ENCODE results near the gene SRP54. TPM values are rescaled to one million over a fixed set of nuclear protein-coding genes. Genes with fewer than 3 reads are reported as not detected.
"Not testable (repeated sequence)": the region's sequence is repeated elsewhere in the genome, so short reads cannot be mapped to it uniquely, and the experiment has no call there.

Gene SRP54
- total and polyA plus RNA-seq, 12 donors: 17.7 to 143 (median 56.5) TPM

GRCh38 chr14:35034440-35034833 lies 51.6 kb downstream of the SRP54 start:
- no peaks in the 10 kb centered on the region for H3K27me3 ChIP-seq
- H3K27ac ChIP-seq: no peak overlapping the region
- intact Hi-C loops (cut with DNase I): no loop called here
- WGBS, 4 donors: 89 to 98% (median 93%) methylated on average over 3 to 5 of the region's 5 CpGs
- H3K9me3 ChIP-seq (replicated peaks in 1 of 3): peaks cover 0 to 11% (median 0%) of the 10 kb centered on the region in 3 donors
- no peak overlapping the region for H3K4me3 ChIP-seq
- H3K36me3 ChIP-seq (replicated peaks in 1 of 2): peaks cover 0 to 12% of the 10 kb centered on the region in 2 donors
- TF ChIP-seq POLR2A (IDR thresholded peaks at IDR 0.05): no peak
- TF ChIP-seq, protein P1, sequence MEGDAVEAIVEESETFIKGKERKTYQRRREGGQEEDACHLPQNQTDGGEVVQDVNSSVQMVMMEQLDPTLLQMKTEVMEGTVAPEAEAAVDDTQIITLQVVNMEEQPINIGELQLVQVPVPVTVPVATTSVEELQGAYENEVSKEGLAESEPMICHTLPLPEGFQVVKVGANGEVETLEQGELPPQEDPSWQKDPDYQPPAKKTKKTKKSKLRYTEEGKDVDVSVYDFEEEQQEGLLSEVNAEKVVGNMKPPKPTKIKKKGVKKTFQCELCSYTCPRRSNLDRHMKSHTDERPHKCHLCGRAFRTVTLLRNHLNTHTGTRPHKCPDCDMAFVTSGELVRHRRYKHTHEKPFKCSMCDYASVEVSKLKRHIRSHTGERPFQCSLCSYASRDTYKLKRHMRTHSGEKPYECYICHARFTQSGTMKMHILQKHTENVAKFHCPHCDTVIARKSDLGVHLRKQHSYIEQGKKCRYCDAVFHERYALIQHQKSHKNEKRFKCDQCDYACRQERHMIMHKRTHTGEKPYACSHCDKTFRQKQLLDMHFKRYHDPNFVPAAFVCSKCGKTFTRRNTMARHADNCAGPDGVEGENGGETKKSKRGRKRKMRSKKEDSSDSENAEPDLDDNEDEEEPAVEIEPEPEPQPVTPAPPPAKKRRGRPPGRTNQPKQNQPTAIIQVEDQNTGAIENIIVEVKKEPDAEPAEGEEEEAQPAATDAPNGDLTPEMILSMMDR (IDR thresholded peaks at IDR 0.05): no peak
- DNase-seq: no peak
- no peaks in the 10 kb centered on the region for H3K4me1 ChIP-seq (replicated peaks in 1 of 2)

DNA sequence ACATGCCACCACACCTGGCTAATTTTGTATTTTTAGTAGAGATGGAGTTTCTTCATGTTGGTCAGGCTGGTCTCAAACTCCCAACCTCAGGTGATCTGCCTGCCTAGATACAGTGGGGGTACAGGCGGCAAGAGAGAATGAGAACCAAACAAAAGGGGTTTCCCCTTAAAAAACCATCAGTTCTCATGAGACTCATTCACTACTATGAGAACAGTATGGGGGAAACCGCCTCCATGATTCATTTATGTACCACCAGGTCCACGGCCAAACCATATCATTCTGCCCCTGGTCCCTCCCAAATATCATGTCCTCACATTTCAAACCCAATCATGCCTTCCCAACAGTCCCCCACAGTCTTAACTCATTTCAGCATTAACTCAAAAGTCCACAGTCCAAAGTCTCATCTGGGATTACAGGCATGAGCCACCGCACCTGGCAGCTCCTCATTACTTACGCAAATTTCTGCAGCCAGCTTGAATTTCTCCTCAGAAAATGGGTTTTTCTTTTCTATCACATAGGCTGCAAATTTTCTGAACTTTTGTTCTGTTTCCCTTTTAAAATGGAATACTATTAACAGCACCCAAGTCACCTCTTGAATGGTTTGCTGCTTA lies 52.3 kb downstream of the SRP54 start:
- H3K27me3 ChIP-seq; H3K27ac ChIP-seq; H3K4me3 ChIP-seq; H3K4me1 ChIP-seq (replicated peaks in 1 of 2); DNase-seq; intact Hi-C loops (cut with DNase I): not testable (repeated sequence)
- H3K36me3 ChIP-seq (replicated peaks in 1 of 2): peaks cover 0 to 10% of the 10 kb centered on the region in 2 donors
- H3K9me3 ChIP-seq (replicated peaks in 1 of 3): peaks cover 0 to 11% (median 0%) of the 10 kb centered on the region in 3 donors
- WGBS, 4 donors: 92 to 97% (median 94%) methylated on average over 5 of the region's 5 CpGs

DNA sequence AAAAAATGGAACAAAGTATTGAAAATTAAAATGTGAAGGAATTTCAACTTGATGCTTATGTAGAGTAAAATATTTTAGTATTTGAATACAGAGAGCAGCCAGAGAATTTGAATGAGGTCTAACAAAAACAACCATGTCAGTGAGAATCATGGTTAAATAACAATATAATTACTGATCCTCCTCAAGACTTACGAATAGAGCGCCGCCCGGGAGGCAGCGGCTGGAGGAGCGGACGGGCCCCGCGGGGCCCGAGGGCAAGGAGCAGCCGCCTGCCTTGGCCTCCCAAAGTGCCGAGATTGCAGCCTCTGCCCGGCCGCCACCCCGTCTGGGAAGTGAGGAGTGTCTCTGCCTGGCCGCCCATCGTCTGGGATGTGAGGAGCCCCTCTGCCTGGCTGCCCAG lies 55.5 kb downstream of the SRP54 start:
- 91 to 100% (median 93%) methylated on average over 1 to 11 of the region's 17 CpGs for WGBS, 4 donors

GRCh38 chr14:35042632-35043031 lies 59.8 kb downstream of the SRP54 start:
- no peaks in the 10 kb centered on the region for H3K27me3 ChIP-seq
- DNase-seq: no peak
- H3K27ac ChIP-seq: no peak overlapping the region
- H3K36me3 ChIP-seq (replicated peaks in 1 of 2): no peaks in the 10 kb centered on the region
- peaks cover 10 to 13% of the 10 kb centered on the region in 2 donors for H3K4me1 ChIP-seq (replicated peaks in 1 of 2)
- H3K9me3 ChIP-seq (replicated peaks in 1 of 3): no peaks in the 10 kb centered on the region
- no peak for TF ChIP-seq POLR2A (IDR thresholded peaks at IDR 0.05)
- TF ChIP-seq, protein P1 (IDR thresholded peaks at IDR 0.05): no peak
- H3K4me3 ChIP-seq: no peak overlapping the region
- intact Hi-C loops (cut with DNase I): no loop called here
- WGBS, 4 donors: 84 to 100% (median 90%) methylated on average over 2 to 3 of the region's 3 CpGs

More for the DNA sequence above, 55.5 kb downstream of the SRP54 start:
- intact Hi-C loops (cut with DNase I); H3K27me3 ChIP-seq; H3K27ac ChIP-seq; H3K4me1 ChIP-seq (replicated peaks in 1 of 2); DNase-seq; H3K36me3 ChIP-seq (replicated peaks in 1 of 2); H3K4me3 ChIP-seq: not testable (repeated sequence)
- peaks cover 0 to 11% (median 0%) of the 10 kb centered on the region in 3 donors for H3K9me3 ChIP-seq (replicated peaks in 1 of 3)

DNA sequence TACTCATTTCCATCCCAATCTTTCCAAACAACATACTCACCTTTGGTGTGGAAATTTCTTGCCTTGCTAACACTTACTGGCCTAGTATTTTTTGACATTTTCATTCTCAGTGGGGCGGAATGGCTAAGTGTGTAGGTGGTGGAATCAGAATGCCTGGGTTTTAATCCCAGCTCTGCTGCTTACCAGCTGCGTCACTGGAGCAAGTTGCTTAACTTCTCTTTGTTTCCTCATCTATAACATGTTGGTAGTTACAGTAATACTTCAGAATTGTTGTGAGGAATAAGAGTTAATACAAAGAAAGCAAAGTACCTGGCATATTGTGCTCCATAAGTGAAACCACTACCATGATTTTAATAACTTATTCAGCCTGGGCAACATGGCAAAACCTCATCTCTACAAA lies 60.3 kb downstream of the SRP54 start:
- DNase-seq: no peak
- intact Hi-C loops (cut with DNase I): no loop called here
- Histone ChIP-seq H3K4me3 (no peak overlapping the region), H3K27ac (no peak overlapping the region), H3K36me3 (replicated peaks in 1 of 2) (no peaks in the 10 kb centered on the region), H3K27me3 (no peaks in the 10 kb centered on the region), H3K4me1 (replicated peaks in 1 of 2) (peaks cover 14 to 17% of the 10 kb centered on the region in 2 donors), H3K9me3 (replicated peaks in 1 of 3) (no peaks in the 10 kb centered on the region)
- no peak for TF ChIP-seq POLR2A (IDR thresholded peaks at IDR 0.05)
- TF ChIP-seq, protein P1 (IDR thresholded peaks at IDR 0.05): no peak
- 94 to 98% (median 95%) methylated on average over 2 of the region's 2 CpGs for WGBS, 4 donors

All from adrenal gland (tissue), 12 donors.